ENCODE data around the gene CEP83. TPM values are rescaled to one million over a fixed set of nuclear protein-coding genes. Genes with fewer than 3 reads are reported as not detected.

Gene CEP83
- total RNA-seq, 1 donor from 2014 or later: 23.6 TPM

- no peak overlapping the region for H3K4me3 ChIP-seq
- no peak for TF ChIP-seq CTCF (IDR thresholded peaks at IDR 0.05)
- H3K4me1 ChIP-seq: no peaks in the 10 kb centered on the region
- H3K36me3 ChIP-seq: peaks cover 0 to 2% of the 10 kb centered on the region in 2 donors
- no peaks in the 10 kb centered on the region for H3K27me3 ChIP-seq
- no peak overlapping the region for H3K27ac ChIP-seq
- DNase-seq (ENCODE audit: low spot score in 2 of 2): no peak
- H3K9me3 ChIP-seq: no peaks in the 10 kb centered on the region
- intact Hi-C loops (cut with DNase I): no loop called here
Measured at GRCh38 chr12:94340573-94340972, 119.1 kb downstream of the CEP83 start.

- Histone ChIP-seq H3K27ac (no peak overlapping the region), H3K4me3 (no peak overlapping the region), H3K36me3 (no peaks in the 10 kb centered on the region), H3K9me3 (no peaks in the 10 kb centered on the region), H3K27me3 (no peaks in the 10 kb centered on the region), H3K4me1 (no peaks in the 10 kb centered on the region)
- no peak for DNase-seq (ENCODE audit: low spot score in 2 of 2)
- intact Hi-C loops (cut with DNase I): no loop called here
- no peak for TF ChIP-seq CTCF (IDR thresholded peaks at IDR 0.05)
Measured at GRCh38 chr12:94338006-94338794, 121.5 kb downstream of the CEP83 start.

- intact Hi-C loops (cut with DNase I): no loop called here
- TF ChIP-seq CTCF (IDR thresholded peaks at IDR 0.05): no peak
- H3K27me3 ChIP-seq: no peaks in the 10 kb centered on the region
- H3K36me3 ChIP-seq: no peaks in the 10 kb centered on the region
- no peak overlapping the region for H3K4me3 ChIP-seq
- no peaks in the 10 kb centered on the region for H3K4me1 ChIP-seq
- no peaks in the 10 kb centered on the region for H3K9me3 ChIP-seq
- no peak overlapping the region for H3K27ac ChIP-seq
- no peak for DNase-seq (ENCODE audit: low spot score in 2 of 2)
Measured at GRCh38 chr12:94336211-94336925, 123.3 kb downstream of the CEP83 start.

DNA sequence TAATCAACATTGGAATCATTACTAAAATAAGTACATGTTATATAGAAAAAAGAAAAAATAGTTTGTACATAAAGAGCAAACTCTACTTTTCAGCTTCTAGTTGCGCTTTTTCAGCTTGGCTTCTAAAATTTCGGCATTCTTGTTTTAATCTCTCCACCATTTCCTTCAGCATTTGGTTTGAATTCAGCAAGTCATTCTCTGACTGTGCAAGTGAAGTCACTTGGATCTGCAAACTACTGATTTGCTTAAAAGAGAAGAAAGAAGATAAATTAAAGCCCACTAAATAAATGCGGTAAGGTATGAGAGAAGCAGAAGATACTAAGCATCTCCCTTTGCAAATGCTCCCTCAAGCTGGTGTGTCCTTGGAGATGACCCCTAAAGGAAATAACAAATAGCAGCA is 126.3 kb downstream of the CEP83 start:
- Histone ChIP-seq H3K27ac (no peak overlapping the region), H3K9me3 (no peaks in the 10 kb centered on the region), H3K4me1 (no peaks in the 10 kb centered on the region), H3K27me3 (no peaks in the 10 kb centered on the region), H3K36me3 (peaks cover 0 to 8% of the 10 kb centered on the region in 2 donors), H3K4me3 (no peak overlapping the region)
- DNase-seq (ENCODE audit: low spot score in 2 of 2): no peak
- intact Hi-C loops (cut with DNase I): no loop called here
- no peak for TF ChIP-seq CTCF (IDR thresholded peaks at IDR 0.05)

DNA sequence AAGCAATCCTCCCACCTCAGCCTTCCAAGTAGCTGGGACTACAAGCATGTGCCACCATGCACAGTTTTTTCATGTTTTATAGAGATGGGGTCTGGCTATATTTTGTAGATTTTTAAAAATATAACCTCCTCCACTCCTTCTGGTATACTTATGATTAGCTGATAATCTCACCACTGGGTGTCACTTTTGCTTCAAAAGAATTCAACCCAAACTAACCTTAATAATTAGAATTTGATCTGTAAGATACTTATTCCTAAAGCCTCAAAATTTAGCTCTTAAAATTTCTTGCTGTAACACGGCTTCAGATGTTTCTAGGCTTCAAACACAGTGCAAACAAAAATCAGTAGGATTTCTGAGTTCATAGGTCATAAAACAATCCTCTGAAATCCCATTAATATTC is 130.3 kb downstream of the CEP83 start:
- Histone ChIP-seq H3K9me3 (no peaks in the 10 kb centered on the region), H3K27ac (no peak overlapping the region), H3K4me1 (no peaks in the 10 kb centered on the region), H3K27me3 (no peaks in the 10 kb centered on the region), H3K4me3 (no peak overlapping the region), H3K36me3 (peaks cover 0 to 26% of the 10 kb centered on the region in 2 donors)
- DNase-seq (ENCODE audit: low spot score in 2 of 2): no peak
- intact Hi-C loops (cut with DNase I): no loop called here
- no peak for TF ChIP-seq CTCF (IDR thresholded peaks at IDR 0.05)

Data from ascending aorta (tissue), 2 donors.